CMK (cell line): Measurements from ENCODE around the gene ACTL7B.
"Not testable (repeated sequence)": the region's sequence is repeated elsewhere in the genome, so short reads cannot be mapped to it uniquely, and the experiment has no call there.

Source experiments
- DNase-seq: peaks from one replicate; pipeline ENCODE4 v3.0.0-alpha.2; 2010; ENCODE audit warnings: low read depth

ACTL7B gene

GRCh38 chr9:108855888-108856287 lies at the start of gene ACTL7B:
Gene ACTL7B, minus strand, starts transcription at chr9:108855986. Its CDS starts 56 bp downstream, at chr9:108855930.
- DNase-seq = no peak

DNA sequence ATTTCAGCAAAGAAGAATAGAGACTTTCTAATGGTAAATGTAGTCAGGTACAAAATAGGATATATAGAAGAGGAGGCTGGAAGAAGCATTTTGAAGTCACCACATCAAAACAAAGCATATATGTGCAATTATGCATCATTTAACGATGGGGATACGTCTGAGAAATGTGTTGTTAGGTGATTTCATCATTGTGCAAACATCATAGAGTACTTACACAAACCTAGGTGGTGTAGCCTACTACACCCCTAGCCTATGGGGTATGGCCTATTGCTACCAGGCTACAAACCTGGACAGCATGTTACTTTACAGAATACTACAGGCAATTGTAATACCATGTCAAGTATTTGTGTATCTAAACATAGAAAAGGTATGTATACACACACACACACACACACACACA lies 49.7 kb upstream of the ACTL7B start:
- DNase-seq = no peak

- DNase-seq = no peak
Observed at GRCh38 chr9:108904161-108904560, 48.4 kb upstream of the ACTL7B start.

- no peak for DNase-seq
Observed at GRCh38 chr9:108903420-108904103, 47.8 kb upstream of the ACTL7B start.

DNA sequence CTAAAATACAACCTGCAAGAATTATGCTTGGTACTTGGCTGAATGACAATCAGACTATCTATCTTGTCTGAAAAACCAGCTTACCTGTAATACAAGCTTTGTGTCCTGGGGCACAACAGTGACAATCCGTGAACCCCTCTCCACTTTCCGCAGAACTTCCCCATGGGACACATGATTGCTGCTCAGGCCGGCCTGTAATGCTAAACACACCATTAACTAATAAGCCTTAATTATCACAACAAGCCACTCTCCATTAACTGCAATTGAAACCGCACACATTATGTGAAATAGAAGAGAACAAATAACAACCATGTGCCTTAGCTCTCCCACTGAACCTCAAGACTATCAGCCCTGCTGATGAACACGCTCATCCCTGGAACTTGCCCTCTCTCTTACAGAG lies 44.4 kb upstream of the ACTL7B start:
- DNase-seq = no peak

DNA sequence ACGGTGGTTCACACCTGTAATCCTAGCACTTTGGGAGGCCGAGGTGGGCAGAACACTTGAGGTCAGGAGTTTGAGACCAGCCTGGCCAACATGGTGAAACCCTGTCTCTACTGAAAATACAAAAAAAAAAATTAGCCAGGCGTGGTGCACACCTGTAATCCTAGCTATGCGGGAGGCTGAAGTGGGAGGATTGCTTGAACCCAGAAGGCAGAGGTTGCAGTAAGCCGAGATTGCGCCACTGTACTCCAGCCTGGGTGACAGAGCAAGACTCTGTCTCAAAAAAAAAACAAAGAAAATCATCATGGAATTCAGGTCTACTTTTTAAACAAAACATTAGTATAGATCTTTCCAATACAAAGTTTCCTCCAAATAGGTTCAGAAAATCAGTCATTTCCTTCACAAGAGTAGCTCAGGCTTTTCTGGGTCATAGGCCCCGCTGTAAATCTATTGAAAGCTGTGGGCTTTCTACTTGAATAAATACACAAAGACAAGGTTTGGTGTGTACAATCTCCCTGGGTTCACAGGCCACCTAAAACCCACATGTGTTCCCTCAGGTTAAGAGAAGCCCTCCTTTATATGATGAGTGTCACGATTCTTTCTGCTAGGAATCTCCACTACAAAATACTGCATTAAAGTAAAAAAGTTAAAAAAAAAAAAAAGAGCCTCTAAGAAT lies 43.4 kb upstream of the ACTL7B start:
- DNase-seq = not testable (repeated sequence)

DNA sequence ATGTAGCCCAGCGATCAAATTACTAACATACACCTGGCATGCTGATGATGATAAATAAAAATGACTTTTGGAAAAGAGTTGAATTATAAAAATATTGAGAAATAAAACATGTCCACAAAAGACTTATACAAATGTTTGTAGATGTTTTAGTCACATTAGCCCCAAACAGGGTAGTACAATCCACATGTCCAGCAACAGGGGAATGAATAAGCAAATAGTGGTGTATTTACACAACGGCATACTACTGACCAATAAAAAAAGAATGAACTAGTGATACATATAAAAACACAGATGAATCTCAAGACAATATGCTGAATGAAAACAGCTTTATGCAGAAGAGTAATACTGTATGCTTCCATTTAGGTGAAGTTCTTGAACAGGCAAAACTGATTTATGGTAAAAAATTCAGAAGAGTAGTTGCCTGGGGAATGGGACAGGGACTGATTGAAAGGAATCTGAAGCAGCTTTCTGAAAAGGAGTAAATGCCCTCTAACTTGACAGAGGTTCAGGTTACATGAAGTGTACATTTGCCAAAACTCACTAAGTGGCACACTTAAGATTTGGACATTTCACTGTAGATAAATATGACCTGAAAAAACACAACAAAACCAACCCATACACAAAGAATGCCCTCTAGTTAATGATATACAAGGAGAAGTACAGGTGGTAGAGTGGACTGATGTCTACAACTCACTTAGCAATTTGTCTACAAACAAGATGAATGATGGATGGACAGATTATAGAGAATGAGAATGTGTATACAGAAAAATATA lies 41.7 kb upstream of the ACTL7B start:
- DNase-seq = no peak

DNA sequence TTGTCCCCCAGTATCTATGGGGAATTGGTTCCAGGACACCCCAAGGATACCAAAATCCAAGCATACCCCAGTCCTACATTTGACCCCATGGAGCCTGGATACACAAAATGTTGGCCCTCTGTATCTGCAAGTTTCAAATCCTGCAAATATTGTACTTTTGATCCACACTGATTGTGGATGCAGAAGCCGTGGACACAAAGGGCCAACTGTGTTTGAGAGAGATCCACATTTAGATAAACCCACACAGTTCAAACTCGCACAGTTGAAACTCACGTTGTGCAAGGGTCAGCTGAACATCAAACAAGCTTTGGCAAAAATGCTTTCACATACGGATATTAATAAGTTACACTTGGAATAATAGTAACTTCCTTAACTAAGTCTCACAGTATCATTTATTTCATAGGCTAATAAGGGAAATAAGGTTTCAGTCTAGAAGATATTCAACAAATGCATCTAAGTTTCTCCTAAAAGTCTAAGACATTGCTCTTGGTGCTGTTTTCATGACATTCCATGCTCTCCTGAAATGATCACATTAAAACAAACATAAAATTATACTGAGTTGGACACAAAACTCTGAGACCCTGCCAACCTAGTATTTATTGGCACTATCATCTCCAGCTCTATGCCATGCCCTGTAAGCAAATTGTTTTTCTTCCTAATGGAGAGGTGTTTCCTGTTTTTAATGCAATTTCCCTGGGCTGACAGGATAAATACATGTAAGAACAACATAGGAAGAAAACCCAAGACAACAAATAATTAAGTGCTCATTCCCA lies 38.6 kb upstream of the ACTL7B start:
- DNase-seq = no peak

GRCh38 chr9:108889649-108890067 lies 33.9 kb upstream of the ACTL7B start:
- no peak for DNase-seq

DNA sequence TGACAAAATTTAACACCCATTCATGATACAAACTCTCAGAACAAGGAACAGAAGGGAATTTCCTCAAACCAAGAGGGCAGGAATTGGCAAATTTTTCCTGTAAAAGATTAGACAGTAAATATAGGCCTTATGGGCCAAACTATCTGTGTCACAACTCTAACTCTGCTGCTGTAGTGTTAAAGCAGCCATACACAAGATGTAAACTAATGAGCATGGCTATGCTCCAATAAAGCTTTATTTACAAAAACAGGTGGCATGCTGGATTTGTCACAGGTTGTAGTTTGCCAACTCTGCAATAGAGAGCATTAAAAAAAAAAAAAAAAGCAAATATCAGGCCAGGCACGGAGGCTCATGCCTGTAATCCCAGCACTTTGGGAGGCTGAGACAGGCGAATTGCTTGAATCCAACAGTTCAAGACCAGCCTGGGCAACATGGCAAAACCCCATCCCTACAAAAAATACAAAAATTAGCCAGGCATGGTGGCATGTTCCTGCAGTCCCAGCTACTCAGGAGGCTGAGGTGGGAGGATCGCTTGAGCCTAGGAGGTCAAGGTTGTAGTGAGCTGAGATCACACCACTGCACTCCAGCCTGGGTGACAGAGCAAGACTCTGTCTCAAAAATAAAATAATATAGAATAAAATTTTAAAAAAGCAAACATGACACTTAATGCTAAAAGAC lies 30.9 kb upstream of the ACTL7B start:
- DNase-seq = not testable (repeated sequence)

GRCh38 chr9:108885643-108886348 lies 30.0 kb upstream of the ACTL7B start:
- DNase-seq = no peak

DNA sequence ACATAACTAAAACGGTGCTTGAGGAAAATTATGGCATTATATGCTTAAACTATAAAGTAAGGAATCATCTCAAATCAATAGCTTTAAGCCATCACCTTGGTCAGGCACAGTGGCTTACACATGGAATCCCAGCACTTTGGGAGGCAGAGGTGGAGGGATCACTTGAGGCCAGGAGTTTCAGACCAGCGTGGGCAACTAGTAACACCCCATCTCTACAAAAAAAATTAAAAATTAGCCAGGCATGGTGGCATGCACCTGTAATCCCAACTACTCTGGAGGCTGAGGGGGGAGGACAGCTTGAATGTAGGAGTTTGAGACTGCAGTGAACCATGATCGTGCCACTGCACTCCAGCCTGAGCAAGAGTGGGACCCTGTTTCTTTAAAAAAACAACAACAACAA lies 28.9 kb upstream of the ACTL7B start:
- DNase-seq = no peak

DNA sequence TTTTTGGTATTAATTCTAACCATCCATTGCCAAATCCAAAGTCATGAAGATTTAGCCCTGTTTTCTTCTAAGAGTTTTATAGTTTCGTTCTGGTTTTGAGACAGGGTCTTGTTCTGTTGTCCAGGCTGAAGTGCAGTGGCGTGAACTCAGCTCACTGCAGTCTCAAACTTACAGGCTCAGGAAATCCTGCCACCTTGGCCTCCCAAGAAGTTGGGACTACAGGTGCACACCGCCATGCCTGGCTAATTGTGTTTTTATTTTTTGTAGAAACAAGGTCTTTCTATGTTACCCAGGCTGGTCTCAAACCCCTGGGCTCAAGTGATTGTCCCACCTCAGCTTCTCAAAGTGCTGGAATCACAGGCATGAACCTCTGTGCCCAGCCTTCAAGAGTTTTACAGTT lies 27.3 kb upstream of the ACTL7B start:
- no peak for DNase-seq

DNA sequence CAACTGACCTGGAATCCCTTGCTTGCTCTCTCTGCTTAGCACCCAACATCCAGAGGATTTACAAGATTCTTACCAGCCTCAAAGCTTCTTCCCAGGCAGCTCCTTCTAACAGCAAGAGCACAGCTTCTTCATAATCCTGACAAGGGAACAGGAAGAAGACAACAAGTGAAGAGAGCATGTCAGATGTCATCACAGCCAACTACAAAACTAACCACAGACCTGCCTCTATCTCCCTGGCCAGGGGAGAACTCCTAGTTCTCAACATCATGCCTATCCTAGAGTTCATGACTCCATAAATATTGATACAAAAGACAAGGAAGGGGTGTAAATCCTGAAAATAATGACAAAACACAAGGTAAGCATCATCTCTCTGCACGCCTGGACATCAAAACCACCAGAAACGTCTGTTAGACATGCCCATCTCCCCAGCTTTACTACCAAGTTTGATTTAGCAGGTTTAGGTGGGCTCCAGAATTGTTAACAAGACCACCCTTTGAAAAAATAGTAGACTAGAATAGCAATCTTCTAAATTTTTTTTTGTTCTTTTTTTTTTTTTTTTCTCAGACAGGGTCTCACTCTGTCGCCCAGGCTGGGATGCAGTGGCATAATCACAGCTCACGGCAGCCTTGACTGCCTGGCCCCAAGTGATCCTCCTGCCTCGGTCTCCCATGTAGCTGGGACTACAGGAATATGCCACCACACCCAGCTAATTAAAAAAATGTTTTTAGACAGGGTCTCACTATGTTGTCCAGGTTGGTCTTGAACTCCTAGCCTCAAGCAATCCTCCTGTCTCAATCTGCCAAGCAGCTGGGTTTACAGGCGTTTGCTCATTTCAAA lies 26.5 kb upstream of the ACTL7B start:
- no peak for DNase-seq

DNA sequence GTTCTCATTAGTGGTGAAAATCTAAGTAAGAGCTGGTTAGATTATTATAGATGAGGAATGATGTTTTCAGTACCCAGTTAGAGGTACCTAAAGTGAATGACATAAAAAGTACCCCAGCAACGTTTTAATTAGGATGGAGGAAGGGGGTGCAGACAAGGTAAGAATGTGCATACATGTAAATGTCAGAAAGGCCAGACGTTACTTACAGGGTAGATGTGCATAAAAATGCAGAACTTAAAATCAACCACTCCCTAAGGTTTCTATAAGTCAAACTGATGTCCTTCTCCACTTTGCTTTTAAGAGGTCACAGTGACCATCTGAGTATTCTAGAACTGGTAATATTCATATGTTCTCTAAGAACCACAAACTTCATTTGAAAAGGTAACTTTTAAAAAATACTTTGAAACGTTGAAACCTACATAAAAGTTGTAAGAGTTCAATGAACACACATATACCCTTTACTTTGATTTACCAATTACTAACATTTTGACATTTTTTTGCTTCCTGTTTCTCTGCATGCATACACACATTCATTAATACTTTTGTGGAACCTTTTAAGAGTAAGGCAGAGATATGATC lies 25.0 kb upstream of the ACTL7B start:
- DNase-seq = no peak

DNA sequence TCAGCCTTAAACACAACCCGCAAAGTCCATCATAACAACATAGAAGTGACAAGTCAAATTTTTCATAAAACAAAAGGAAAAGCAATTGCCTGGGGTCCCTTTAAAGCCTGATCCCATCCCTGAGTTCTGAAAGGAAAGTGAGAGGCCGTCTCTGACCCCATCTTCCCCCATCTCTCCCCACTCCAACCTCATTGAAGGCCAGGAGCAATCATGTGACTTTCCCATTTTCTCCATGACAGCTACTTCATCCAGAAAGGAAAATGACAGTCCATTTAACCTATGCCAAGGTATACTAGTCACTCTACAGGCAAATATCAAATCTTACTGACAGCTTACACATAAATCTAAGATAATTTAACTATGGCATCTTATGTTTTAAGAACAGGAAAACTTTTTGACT lies 21.7 kb upstream of the ACTL7B start:
- DNase-seq = no peak

DNA sequence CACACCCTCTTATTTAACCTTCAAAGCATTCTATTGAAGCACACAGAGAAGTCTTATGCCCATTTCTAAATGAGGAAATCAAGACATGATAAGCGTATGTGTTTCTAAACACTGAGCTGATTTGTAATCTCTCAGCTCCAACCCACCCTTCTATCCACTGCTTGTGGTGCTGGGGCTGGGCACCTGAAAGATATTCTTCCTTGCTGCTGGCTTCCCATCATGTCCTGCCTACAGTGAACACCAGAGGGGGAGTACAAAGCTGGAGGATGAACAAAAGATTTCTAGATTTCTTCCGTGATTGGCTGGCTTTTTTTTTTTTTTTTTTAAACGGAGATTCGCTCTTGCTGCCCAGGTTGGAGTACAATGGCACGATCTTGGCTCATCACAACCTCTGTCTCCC lies 20.6 kb upstream of the ACTL7B start:
- DNase-seq = no peak

DNA sequence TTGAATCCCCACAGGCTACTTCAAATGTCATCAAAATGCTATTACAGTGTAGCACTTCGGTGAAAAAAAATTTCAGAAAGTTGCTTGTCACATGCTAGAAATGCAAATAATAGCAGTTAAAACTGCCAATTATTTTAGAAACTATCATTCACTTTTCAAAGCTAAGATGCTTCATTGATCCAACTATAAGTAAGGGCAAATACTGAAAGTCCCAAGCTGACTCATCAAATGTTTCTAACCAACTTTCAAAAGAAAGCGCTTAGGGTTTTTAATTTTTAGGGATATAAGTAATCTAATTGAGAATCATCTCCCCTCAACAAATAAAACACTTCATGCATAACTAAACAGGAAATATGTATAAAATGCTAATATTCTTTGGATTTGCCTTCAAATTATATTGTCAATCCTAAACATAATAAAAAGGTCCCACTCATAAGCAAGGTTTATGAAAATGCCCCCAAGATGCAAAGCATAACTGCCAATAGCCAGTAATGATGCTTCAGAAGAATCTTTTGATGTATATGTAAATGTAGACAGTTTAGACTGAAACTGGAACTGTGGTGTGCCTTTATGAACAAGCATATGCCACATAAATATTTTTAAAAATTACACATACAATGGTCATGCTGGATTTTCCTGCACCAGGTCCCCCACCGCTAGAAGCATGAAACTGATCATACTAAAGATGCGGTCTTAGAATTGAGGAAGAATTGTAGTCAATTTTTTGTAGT lies 18.4 kb upstream of the ACTL7B start:
- no peak for DNase-seq

- DNase-seq = no peak
Observed at GRCh38 chr9:108869092-108869725, 13.4 kb upstream of the ACTL7B start.
